DOHH2 (cell line): ENCODE measurements around the gene CPN2.

Experiments used
- H3F3A ChIP-seq: fragments of 200-600 bp; sonication (generic), shearing (Covaris generic); 2 replicates; pipeline ENCODE4 v1.6.0; 2016; ENCODE audit warnings: antibody characterized with exemption, mild to moderate bottlenecking; ENCODE audit not compliant: control insufficient read depth, insufficient read depth
- H3K27ac ChIP-seq: fragments of 200-600 bp; sonication (generic); 2 replicates; pipeline ENCODE4 v1.5.1; 2014; ENCODE audit warnings: low read depth, mild to moderate bottlenecking, low read length, moderate library complexity
- H3K27me3 ChIP-seq: fragments of 200-600 bp; sonication (generic); 2 replicates; pipeline ENCODE4 v1.6.1; 2014; ENCODE audit warnings: mild to moderate bottlenecking, low read length, mixed read lengths; ENCODE audit not compliant: control insufficient read depth
- H3K36me3 ChIP-seq: fragments of 200-600 bp; sonication (generic); 2 replicates; pipeline ENCODE4 v1.6.1; 2014; ENCODE audit warnings: mild to moderate bottlenecking, low read length, moderate library complexity, mixed read lengths; ENCODE audit not compliant: control insufficient read depth
- H3K4me1 ChIP-seq: fragments of 200-600 bp; sonication (generic); 2 replicates; pipeline ENCODE4 v1.6.1; 2014; ENCODE audit warnings: mild to moderate bottlenecking, low read length, mixed read lengths; ENCODE audit not compliant: control insufficient read depth
- H3K4me2 ChIP-seq: fragments of 200-600 bp; sonication (generic); 2 replicates; pipeline ENCODE4 v1.6.0; 2014; ENCODE audit warnings: mild to moderate bottlenecking, low read length, moderate library complexity
- H3K4me3 ChIP-seq: fragments of 200-600 bp; sonication (generic); 2 replicates; pipeline ENCODE4 v1.5.1; 2014; ENCODE audit warnings: mild to moderate bottlenecking, low read length, mixed read lengths
- H3K79me2 ChIP-seq: fragments of 200-600 bp; sonication (generic); 2 replicates; pipeline ENCODE4 v1.6.1; 2014; ENCODE audit warnings: mild to moderate bottlenecking, low read length, mixed read lengths; ENCODE audit not compliant: control insufficient read depth
- H3K9me2 ChIP-seq: fragments of 200-600 bp; sonication (generic); replicated peaks from 2 replicates; pipeline ENCODE4 v1.6.1; 2014; ENCODE audit warnings: mild to moderate bottlenecking, low read length, mixed read lengths; ENCODE audit not compliant: control insufficient read depth
- H3K9me3 ChIP-seq: fragments of 200-600 bp; sonication (generic); 2 replicates; pipeline ENCODE4 v1.6.1; 2014; ENCODE audit warnings: antibody characterized with exemption, low read length, mixed read lengths; ENCODE audit not compliant: control insufficient read depth, insufficient read depth
- H4K20me1 ChIP-seq: fragments of 200-600 bp; sonication (generic); 2 replicates; pipeline ENCODE4 v1.6.0; 2014; ENCODE audit warnings: low read depth, mild to moderate bottlenecking, antibody characterized with exemption, low read length, moderate library complexity; ENCODE audit not compliant: control insufficient read depth, insufficient read depth
- EZH2phosphoT487 ChIP-seq: fragments of 200-600 bp; sonication (generic); IDR thresholded peaks from 2 replicates; pipeline ENCODE4 v1.6.1; 2017; ENCODE audit warnings: borderline replicate concordance, mild to moderate bottlenecking, antibody characterized with exemption, low read length, moderate library complexity, mixed read lengths
- TF ChIP-seq, protein P1 (sequence below): fragments of 200-600 bp; sonication (generic); IDR thresholded peaks from one replicate; pipeline ENCODE4 v1.5.1; 2014; ENCODE audit warnings: antibody characterized with exemption, mild to moderate bottlenecking, low read depth, low read length; ENCODE audit not compliant: poor library complexity, severe bottlenecking

Gene CPN2

GRCh38 chr3:194365526-194365925, 14.4 kb upstream of the CPN2 start:
- Histone ChIP-seq H3K79me2 (no peaks in the 10 kb centered on the region), H3K9me3 (no peaks in the 10 kb centered on the region), H3K27me3 (peaks cover 25% of the 10 kb centered on the region), H3F3A (no peaks in the 10 kb centered on the region), H3K27ac (no peak overlapping the region), H3K4me3 (no peak overlapping the region), H3K36me3 (no peaks in the 10 kb centered on the region), H3K4me1 (no peaks in the 10 kb centered on the region), H4K20me1 (no peaks in the 10 kb centered on the region), H3K4me2 (no peak overlapping the region), H3K9me2 (no peaks in the 10 kb centered on the region)
- TF ChIP-seq EZH2phosphoT487 = no peak
- TF ChIP-seq, protein P1, sequence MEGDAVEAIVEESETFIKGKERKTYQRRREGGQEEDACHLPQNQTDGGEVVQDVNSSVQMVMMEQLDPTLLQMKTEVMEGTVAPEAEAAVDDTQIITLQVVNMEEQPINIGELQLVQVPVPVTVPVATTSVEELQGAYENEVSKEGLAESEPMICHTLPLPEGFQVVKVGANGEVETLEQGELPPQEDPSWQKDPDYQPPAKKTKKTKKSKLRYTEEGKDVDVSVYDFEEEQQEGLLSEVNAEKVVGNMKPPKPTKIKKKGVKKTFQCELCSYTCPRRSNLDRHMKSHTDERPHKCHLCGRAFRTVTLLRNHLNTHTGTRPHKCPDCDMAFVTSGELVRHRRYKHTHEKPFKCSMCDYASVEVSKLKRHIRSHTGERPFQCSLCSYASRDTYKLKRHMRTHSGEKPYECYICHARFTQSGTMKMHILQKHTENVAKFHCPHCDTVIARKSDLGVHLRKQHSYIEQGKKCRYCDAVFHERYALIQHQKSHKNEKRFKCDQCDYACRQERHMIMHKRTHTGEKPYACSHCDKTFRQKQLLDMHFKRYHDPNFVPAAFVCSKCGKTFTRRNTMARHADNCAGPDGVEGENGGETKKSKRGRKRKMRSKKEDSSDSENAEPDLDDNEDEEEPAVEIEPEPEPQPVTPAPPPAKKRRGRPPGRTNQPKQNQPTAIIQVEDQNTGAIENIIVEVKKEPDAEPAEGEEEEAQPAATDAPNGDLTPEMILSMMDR = no peak

DNA sequence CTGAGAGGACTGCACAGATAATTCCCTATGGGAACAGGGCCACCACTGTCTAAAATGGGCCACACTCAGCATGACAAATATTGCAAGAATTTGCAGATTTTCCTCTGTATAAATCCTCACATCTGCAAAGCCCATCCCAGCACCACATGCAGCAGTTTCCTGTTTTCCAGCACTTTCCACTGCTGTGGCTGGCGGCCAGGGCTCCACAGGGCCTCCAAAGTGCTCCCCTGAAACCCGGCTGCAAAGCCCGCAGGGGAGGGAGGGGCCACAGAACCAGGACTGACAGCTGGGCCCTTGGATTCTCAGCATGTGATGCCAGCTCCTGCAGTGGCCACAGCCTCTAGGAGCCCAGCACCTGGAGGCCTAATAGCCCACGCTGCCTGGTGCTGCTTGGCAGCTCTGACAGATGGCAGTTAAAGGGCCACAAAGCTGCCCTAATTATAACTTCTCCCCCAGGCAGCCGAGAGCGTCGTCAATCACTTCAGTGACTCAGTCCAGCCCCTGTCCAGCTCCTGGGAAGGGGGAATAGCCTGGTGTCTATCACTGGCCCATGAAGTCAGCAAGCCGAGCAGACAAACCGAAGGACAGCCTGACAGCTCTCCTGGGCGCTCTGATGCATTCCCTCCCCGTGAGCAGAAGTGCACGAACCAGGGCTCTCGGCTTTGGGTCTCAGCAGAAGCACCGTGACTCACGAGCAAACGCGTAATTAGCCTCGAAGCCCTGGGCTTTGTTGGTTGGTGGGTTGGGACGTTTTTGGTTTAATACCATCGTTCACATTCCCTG, 13.7 kb upstream of the CPN2 start:
- H3F3A ChIP-seq = no peaks in the 10 kb centered on the region
- H3K9me3 ChIP-seq = no peaks in the 10 kb centered on the region
- peaks cover 20% of the 10 kb centered on the region for H3K27me3 ChIP-seq
- no peaks in the 10 kb centered on the region for H3K4me1 ChIP-seq
- no peak overlapping the region for H3K4me3 ChIP-seq
- TF ChIP-seq, protein P1 = no peak
- TF ChIP-seq EZH2phosphoT487 = no peak
- H3K4me2 ChIP-seq = no peak overlapping the region
- no peaks in the 10 kb centered on the region for H3K36me3 ChIP-seq
- no peak overlapping the region for H3K27ac ChIP-seq
- H4K20me1 ChIP-seq = no peaks in the 10 kb centered on the region
- no peaks in the 10 kb centered on the region for H3K79me2 ChIP-seq
- H3K9me2 ChIP-seq = no peaks in the 10 kb centered on the region

GRCh38 chr3:194364314-194364651, 13.2 kb upstream of the CPN2 start:
- no peaks in the 10 kb centered on the region for H3K79me2 ChIP-seq
- H3K4me1 ChIP-seq = no peaks in the 10 kb centered on the region
- H4K20me1 ChIP-seq = no peaks in the 10 kb centered on the region
- H3K9me3 ChIP-seq = no peaks in the 10 kb centered on the region
- H3K9me2 ChIP-seq = no peaks in the 10 kb centered on the region
- H3K27ac ChIP-seq = no peak overlapping the region
- TF ChIP-seq, protein P1 = no peak
- no peak for TF ChIP-seq EZH2phosphoT487
- H3F3A ChIP-seq = no peaks in the 10 kb centered on the region
- no peak overlapping the region for H3K4me2 ChIP-seq
- no peaks in the 10 kb centered on the region for H3K36me3 ChIP-seq
- H3K4me3 ChIP-seq = no peak overlapping the region
- H3K27me3 ChIP-seq = peaks cover 15% of the 10 kb centered on the region
